Mammary epithelial cell (primary cell): ENCODE results near the gene PROK1.

Experiments
- EZH2 ChIP-seq: IDR thresholded peaks from 2 replicates; pipeline ENCODE4 v1.6.1; 2012; ENCODE audit warnings: low read length, inconsistent platforms, borderline replicate concordance
- TF ChIP-seq, protein P1 (sequence below), 2 donors: IDR thresholded peaks in 1 of 2; conservative IDR thresholded peaks in 1 of 2; 2 replicates each; pipeline ENCODE4 v1.5.1; 2011 to 2012; ENCODE audit warnings: inconsistent platforms in 2 of 2, low read length in 2 of 2, mild to moderate bottlenecking in 2 of 2, control low read depth in 1 of 2, low read depth in 1 of 2; ENCODE audit not compliant: insufficient read depth in 1 of 2; ENCODE audit errors: extremely low read depth in 1 of 2

GRCh38 chr1:110438893-110439292 lies 12.1 kb upstream of the PROK1 start:
- TF ChIP-seq, protein P1, sequence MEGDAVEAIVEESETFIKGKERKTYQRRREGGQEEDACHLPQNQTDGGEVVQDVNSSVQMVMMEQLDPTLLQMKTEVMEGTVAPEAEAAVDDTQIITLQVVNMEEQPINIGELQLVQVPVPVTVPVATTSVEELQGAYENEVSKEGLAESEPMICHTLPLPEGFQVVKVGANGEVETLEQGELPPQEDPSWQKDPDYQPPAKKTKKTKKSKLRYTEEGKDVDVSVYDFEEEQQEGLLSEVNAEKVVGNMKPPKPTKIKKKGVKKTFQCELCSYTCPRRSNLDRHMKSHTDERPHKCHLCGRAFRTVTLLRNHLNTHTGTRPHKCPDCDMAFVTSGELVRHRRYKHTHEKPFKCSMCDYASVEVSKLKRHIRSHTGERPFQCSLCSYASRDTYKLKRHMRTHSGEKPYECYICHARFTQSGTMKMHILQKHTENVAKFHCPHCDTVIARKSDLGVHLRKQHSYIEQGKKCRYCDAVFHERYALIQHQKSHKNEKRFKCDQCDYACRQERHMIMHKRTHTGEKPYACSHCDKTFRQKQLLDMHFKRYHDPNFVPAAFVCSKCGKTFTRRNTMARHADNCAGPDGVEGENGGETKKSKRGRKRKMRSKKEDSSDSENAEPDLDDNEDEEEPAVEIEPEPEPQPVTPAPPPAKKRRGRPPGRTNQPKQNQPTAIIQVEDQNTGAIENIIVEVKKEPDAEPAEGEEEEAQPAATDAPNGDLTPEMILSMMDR (conservative IDR thresholded peaks at IDR 0.05 in 1 of 2, IDR thresholded peaks at IDR 0.05 in 1 of 2; ENCODE audit: extremely low read depth in 1 of 2, insufficient read depth in 1 of 2, low read depth in 1 of 2, low read length in 2 of 2): no peak
- TF ChIP-seq EZH2: no peak
